ENCODE results near the gene FOXN3.

FOXN3 gene

DNA sequence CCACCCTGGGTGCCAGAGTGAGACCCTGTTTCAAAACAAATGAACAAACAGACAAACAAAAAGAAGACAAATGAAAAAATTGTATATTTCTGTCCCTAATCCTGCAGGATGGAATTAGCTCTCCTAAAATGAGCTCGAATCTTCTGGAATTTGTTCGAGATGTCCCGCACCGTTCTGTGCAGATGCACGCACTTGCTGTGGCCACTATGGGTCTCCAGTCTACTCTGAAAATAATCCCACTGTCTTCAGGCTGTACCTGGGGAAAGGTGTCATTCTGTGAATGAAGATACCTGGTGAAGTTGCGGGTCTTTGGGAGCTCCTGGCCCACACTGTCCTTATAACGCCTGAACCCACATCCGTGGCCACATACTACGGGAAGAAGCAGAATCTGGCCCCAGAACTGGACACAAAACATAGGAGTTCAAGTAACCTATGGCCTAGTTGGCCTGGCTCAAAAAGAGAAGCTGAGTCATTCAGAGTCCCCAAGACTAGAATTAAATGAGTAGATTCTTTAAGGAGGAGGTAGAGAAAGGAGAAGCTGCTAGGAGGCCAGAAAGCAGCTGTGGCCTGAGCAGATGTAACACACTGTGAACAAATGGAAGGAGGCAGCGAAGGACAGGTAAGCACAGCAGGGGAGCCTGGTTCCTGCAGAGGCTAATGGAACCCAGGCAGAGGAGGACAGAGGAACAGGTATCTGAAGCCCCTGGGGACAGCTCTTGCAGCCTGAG lies 108.6 kb downstream of the FOXN3 start:
- Histone ChIP-seq H2BK15ac (replicated peaks; ENCODE audit: low read depth) (no peak overlapping the region), H2BK120ac (ENCODE audit: low read depth, low read length) (no peak overlapping the region), H2AK5ac (ENCODE audit: low read length) (no peak overlapping the region)

DNA sequence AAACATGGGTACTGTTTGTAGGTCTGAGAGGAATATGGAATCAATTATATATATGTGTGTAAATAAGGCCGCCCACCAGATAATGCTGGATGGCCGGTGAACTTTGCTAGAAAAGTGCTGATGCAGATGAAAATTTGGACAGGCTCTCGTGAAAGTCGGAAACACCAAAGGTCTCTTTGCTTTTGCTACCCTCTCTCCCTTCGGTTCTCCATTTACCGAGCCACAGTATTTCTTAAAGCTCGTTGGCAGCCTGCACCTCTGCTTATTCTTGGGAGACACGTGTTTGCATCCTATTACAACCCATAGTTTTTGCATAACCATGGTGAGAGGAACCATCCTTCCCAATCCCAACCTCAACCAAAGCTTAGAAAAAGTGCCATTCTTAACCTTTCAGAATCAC lies 109.6 kb downstream of the FOXN3 start:
- H4K5ac ChIP-seq (ENCODE audit: low read length): no peak overlapping the region
- no peak overlapping the region for H3K4me3 ChIP-seq (ENCODE audit: low read length)
- H2BK5ac ChIP-seq (ENCODE audit: low read length): no peak overlapping the region
- no peak overlapping the region for H3K4ac ChIP-seq (ENCODE audit: low read depth, low read length)
- H3K36me3 ChIP-seq (ENCODE audit: control insufficient read depth, insufficient read depth, low read length): no peaks in the 10 kb centered on the region
- no peak for DNase-seq
- peaks cover 17% of the 10 kb centered on the region for H3K79me2 ChIP-seq (ENCODE audit: control insufficient read depth, insufficient read depth, low read length)
- H3K27ac ChIP-seq (ENCODE audit: low read depth, low read length): no peak overlapping the region
- H3K79me1 ChIP-seq (ENCODE audit: low read length): peaks cover 6% of the 10 kb centered on the region
- H3K9ac ChIP-seq (ENCODE audit: low read length): no peak overlapping the region
- H2AK5ac ChIP-seq (ENCODE audit: low read length): no peak overlapping the region
- H3K18ac ChIP-seq (ENCODE audit: low read length): no peak overlapping the region
- peaks cover 12% of the 10 kb centered on the region for H3K4me1 ChIP-seq (ENCODE audit: control insufficient read depth, low read depth, low read length)
- WGBS (ENCODE audit: extremely low coverage, insufficient coverage, low lambda C conversion rate): no CpG with 5 or more reads among the region's 8 CpGs
- H3K27me3 ChIP-seq (ENCODE audit: insufficient read depth, low read length, poor library complexity): no peaks in the 10 kb centered on the region
- no peak overlapping the region for H4K8ac ChIP-seq (ENCODE audit: low read depth, low read length)
- no peak overlapping the region for H3K23ac ChIP-seq (ENCODE audit: low read length)
- H2BK15ac ChIP-seq (replicated peaks; ENCODE audit: low read depth): no peak overlapping the region
- H3K56ac ChIP-seq (ENCODE audit: low read length): no peak overlapping the region
- H3K4me2 ChIP-seq (ENCODE audit: low read length): no peak overlapping the region
- H2BK120ac ChIP-seq (ENCODE audit: low read depth, low read length): no peak overlapping the region

More for the DNA sequence above, 108.6 kb downstream of the FOXN3 start:
- Histone ChIP-seq H3K56ac (ENCODE audit: low read length) (no peak overlapping the region), H3K27ac (ENCODE audit: low read depth, low read length) (no peak overlapping the region), H3K9ac (ENCODE audit: low read length) (no peak overlapping the region), H3K4ac (ENCODE audit: low read depth, low read length) (peak overlapping the region; percentile 21), H2BK5ac (ENCODE audit: low read length) (no peak overlapping the region), H3K79me2 (ENCODE audit: control insufficient read depth, insufficient read depth, low read length) (peaks cover 20% of the 10 kb centered on the region), H4K8ac (ENCODE audit: low read depth, low read length) (no peak overlapping the region), H4K5ac (ENCODE audit: low read length) (no peak overlapping the region), H3K27me3 (ENCODE audit: insufficient read depth, low read length, poor library complexity) (no peaks in the 10 kb centered on the region), H3K4me2 (ENCODE audit: low read length) (no peak overlapping the region), H3K18ac (ENCODE audit: low read length) (peak overlapping the region; percentile 54), H3K23ac (ENCODE audit: low read length) (no peak overlapping the region), H3K36me3 (ENCODE audit: control insufficient read depth, insufficient read depth, low read length) (no peaks in the 10 kb centered on the region), H3K4me1 (ENCODE audit: control insufficient read depth, low read depth, low read length) (peaks cover 10% of the 10 kb centered on the region), H3K4me3 (ENCODE audit: low read length) (no peak overlapping the region), H3K79me1 (ENCODE audit: low read length) (peaks cover 10% of the 10 kb centered on the region)
- DNase-seq: no peak
- WGBS (ENCODE audit: extremely low coverage, insufficient coverage, low lambda C conversion rate): no CpG with 5 or more reads among the region's 10 CpGs

DNA sequence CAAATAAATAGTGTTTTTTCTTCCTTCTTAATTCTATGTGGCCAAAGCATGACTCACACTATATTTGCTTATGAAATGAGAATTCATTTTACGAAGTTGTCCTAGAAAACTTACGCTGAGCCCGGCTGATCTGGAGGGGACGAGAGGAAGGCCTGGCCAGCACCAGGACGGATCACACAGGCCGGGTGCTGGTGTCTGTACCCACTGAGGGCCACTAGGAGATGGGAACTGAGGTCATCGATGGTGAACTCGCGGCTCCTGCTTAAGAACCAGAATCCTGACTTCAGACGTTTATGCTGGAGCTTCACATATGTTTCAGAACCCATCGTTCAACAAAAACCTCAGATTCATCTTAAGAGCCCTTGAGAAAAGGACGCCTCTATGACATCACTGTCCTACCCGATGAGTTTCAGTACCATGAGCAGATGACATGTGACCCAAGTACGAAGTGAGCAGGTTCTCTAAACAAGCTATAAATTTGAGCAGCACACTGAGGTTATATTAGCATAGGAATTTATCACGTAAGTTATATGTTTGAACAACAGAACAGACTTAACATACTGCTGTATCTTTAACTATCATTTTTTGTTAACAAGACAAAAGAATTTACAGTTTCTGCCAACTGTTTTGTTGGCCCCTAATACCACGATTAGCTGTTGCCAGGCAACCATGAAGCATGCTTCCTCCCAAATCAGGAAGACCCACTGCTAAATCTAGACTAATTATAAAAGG lies 111.9 kb downstream of the FOXN3 start:
- DNase-seq: peak; percentile 58
- no CpG with 5 or more reads among the region's 16 CpGs for WGBS (ENCODE audit: extremely low coverage, insufficient coverage, low lambda C conversion rate)
- no peak overlapping the region for H2BK5ac ChIP-seq (ENCODE audit: low read length)

DNA sequence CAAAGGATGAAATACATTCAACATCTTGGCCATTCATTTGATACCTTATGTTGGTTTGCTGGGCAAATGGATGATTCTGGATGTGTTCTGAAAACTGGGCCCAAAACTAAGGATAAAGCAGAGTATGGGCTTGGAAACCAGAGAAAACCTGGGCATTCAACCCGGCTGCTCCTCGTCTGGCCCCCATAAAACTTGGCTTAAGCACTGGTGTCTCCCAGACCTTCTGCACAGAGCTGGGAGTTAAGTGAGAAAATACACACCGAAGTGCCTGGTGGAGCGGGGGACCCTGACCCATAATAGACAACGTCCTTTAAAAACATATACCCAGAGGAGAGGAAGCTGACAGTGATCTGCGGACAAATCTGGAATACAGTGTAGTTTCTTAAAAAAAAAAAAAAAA lies 112.5 kb downstream of the FOXN3 start:
- H3K4ac ChIP-seq (ENCODE audit: low read depth, low read length): no peak overlapping the region
- H3K18ac ChIP-seq (ENCODE audit: low read length): no peak overlapping the region
- no peak overlapping the region for H3K27ac ChIP-seq (ENCODE audit: low read depth, low read length)
- H3K23ac ChIP-seq (ENCODE audit: low read length): no peak overlapping the region
- no peaks in the 10 kb centered on the region for H3K27me3 ChIP-seq (ENCODE audit: insufficient read depth, low read length, poor library complexity)
- no peak overlapping the region for H2BK120ac ChIP-seq (ENCODE audit: low read depth, low read length)
- H2BK5ac ChIP-seq (ENCODE audit: low read length): no peak overlapping the region
- H3K9ac ChIP-seq (ENCODE audit: low read length): no peak overlapping the region
- H2AK5ac ChIP-seq (ENCODE audit: low read length): no peak overlapping the region
- no peaks in the 10 kb centered on the region for H3K36me3 ChIP-seq (ENCODE audit: control insufficient read depth, insufficient read depth, low read length)
- no peak overlapping the region for H3K4me2 ChIP-seq (ENCODE audit: low read length)
- no peak overlapping the region for H4K5ac ChIP-seq (ENCODE audit: low read length)
- H4K8ac ChIP-seq (ENCODE audit: low read depth, low read length): no peak overlapping the region
- H3K79me1 ChIP-seq (ENCODE audit: low read length): peaks cover 10% of the 10 kb centered on the region
- no peak overlapping the region for H2BK15ac ChIP-seq (replicated peaks; ENCODE audit: low read depth)
- H3K4me3 ChIP-seq (ENCODE audit: low read length): no peak overlapping the region
- no CpG with 5 or more reads among the region's 6 CpGs for WGBS (ENCODE audit: extremely low coverage, insufficient coverage, low lambda C conversion rate)
- DNase-seq: no peak
- peak overlapping the region; percentile 17 for H3K56ac ChIP-seq (ENCODE audit: low read length)
- H3K79me2 ChIP-seq (ENCODE audit: control insufficient read depth, insufficient read depth, low read length): peaks cover 15% of the 10 kb centered on the region
- H3K4me1 ChIP-seq (ENCODE audit: control insufficient read depth, low read depth, low read length): peaks cover 7% of the 10 kb centered on the region

More for the DNA sequence above, 111.9 kb downstream of the FOXN3 start:
- H3K56ac ChIP-seq (ENCODE audit: low read length): no peak overlapping the region
- peaks cover 11% of the 10 kb centered on the region for H3K4me1 ChIP-seq (ENCODE audit: control insufficient read depth, low read depth, low read length)
- H2AK5ac ChIP-seq (ENCODE audit: low read length): no peak overlapping the region
- no peak overlapping the region for H3K9ac ChIP-seq (ENCODE audit: low read length)
- H3K4me2 ChIP-seq (ENCODE audit: low read length): no peak overlapping the region
- no peaks in the 10 kb centered on the region for H3K36me3 ChIP-seq (ENCODE audit: control insufficient read depth, insufficient read depth, low read length)
- peaks cover 10% of the 10 kb centered on the region for H3K79me1 ChIP-seq (ENCODE audit: low read length)
- no peak overlapping the region for H3K23ac ChIP-seq (ENCODE audit: low read length)
- H3K79me2 ChIP-seq (ENCODE audit: control insufficient read depth, insufficient read depth, low read length): peaks cover 19% of the 10 kb centered on the region
- H3K4ac ChIP-seq (ENCODE audit: low read depth, low read length): no peak overlapping the region
- H3K27ac ChIP-seq (ENCODE audit: low read depth, low read length): no peak overlapping the region
- no peak overlapping the region for H2BK15ac ChIP-seq (replicated peaks; ENCODE audit: low read depth)
- no peak overlapping the region for H3K4me3 ChIP-seq (ENCODE audit: low read length)
- no peaks in the 10 kb centered on the region for H3K27me3 ChIP-seq (ENCODE audit: insufficient read depth, low read length, poor library complexity)
- no peak overlapping the region for H4K8ac ChIP-seq (ENCODE audit: low read depth, low read length)
- no peak overlapping the region for H2BK120ac ChIP-seq (ENCODE audit: low read depth, low read length)
- no peak overlapping the region for H4K5ac ChIP-seq (ENCODE audit: low read length)
- no peak overlapping the region for H3K18ac ChIP-seq (ENCODE audit: low read length)

DNA sequence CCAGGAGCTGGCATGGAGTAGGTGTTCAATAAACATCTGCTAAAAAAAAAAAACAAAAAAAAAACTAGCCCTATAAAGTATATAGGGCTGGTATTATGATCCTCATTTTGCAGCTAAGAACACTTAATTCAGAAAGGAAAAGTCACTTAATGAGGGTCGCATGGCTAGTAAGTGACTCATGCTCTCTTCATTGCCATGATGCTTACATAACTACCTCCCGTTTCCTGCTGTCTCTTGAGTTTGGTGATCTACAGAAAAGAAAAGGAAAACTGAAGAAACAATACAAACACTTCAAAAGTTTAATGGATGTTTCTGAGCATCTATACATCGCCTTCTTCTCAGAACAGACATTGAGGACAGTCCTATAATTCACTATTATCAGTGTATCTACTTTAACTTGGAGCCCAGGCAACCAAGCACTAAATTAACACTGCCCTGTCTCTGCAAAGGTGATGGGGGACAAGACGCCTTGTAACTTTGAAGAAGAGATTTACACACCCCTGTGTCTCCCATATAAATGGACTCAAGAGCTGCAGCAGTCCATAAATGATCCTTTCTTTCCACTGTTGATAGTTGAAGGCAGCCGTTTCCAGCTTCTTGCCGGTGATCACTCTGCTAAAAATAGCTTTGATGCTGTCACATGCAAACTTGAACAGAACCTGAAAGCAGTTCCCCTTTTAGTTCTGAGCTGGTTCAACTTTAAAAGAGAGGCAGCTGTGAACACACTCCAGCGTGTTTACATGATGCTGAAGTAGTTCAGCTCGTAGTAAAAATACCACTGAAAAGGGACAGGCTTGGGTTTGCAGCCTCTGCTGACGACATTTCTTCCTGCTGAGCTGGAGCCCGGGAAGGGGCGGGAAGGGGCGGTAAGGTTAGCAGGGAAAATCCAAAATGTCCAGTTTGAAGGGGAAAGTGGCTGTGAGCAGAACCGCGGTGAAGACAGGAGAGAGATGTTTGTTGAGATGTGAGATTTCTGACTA lies 113.3 kb downstream of the FOXN3 start:
- no peak overlapping the region for H4K8ac ChIP-seq (ENCODE audit: low read depth, low read length)
- no peak overlapping the region for H3K18ac ChIP-seq (ENCODE audit: low read length)
- H4K5ac ChIP-seq (ENCODE audit: low read length): no peak overlapping the region
- no peak overlapping the region for H3K27ac ChIP-seq (ENCODE audit: low read depth, low read length)
- no peak overlapping the region for H2BK5ac ChIP-seq (ENCODE audit: low read length)
- no peak overlapping the region for H3K23ac ChIP-seq (ENCODE audit: low read length)
- peaks cover 7% of the 10 kb centered on the region for H3K4me1 ChIP-seq (ENCODE audit: control insufficient read depth, low read depth, low read length)
- no peak overlapping the region for H2BK15ac ChIP-seq (replicated peaks; ENCODE audit: low read depth)
- H3K4me3 ChIP-seq (ENCODE audit: low read length): no peak overlapping the region
- no peak overlapping the region for H3K4ac ChIP-seq (ENCODE audit: low read depth, low read length)
- H2BK120ac ChIP-seq (ENCODE audit: low read depth, low read length): no peak overlapping the region
- DNase-seq: peak; percentile 80
- peak overlapping the region; percentile 10 for H3K56ac ChIP-seq (ENCODE audit: low read length)
- no CpG with 5 or more reads among the region's 14 CpGs for WGBS (ENCODE audit: extremely low coverage, insufficient coverage, low lambda C conversion rate)
- peaks cover 12% of the 10 kb centered on the region for H3K79me2 ChIP-seq (ENCODE audit: control insufficient read depth, insufficient read depth, low read length)
- no peak overlapping the region for H3K9ac ChIP-seq (ENCODE audit: low read length)
- no peaks in the 10 kb centered on the region for H3K36me3 ChIP-seq (ENCODE audit: control insufficient read depth, insufficient read depth, low read length)
- no peak overlapping the region for H2AK5ac ChIP-seq (ENCODE audit: low read length)
- no peaks in the 10 kb centered on the region for H3K27me3 ChIP-seq (ENCODE audit: insufficient read depth, low read length, poor library complexity)
- peaks cover 8% of the 10 kb centered on the region for H3K79me1 ChIP-seq (ENCODE audit: low read length)
- H3K4me2 ChIP-seq (ENCODE audit: low read length): no peak overlapping the region
